ENCODE data around the gene SMAD6. TPM values are rescaled to one million over a fixed set of nuclear protein-coding genes. Genes with fewer than 3 reads are reported as not detected.

The SMAD6 gene
- total RNA-seq, 1 experiment from 2014 or later, result 6.6 TPM

DNA sequence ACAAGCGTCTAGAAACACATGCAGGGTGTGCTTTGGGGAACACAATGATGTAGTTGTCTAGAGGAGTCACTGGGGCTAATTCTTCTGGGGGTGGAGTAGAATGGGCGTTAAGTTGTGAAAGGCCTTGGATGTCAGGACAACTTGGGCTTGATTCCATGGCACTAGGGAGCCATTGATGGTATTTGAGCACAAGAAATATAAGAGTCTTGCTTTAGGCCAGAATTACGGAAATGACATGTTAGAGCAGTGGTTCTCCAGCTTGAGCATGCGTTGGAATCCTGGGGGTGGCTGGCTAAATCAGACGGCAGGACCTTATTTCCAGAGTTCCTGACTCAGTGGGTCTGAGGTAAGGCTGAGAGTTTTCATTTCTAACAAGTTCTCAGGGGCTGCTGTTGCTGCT is 29.2 kb upstream of the SMAD6 start:
- no peaks in the 10 kb centered on the region for H3K9me2 ChIP-seq (ENCODE audit: insufficient read depth)
- no peak overlapping the region for H3K4me3 ChIP-seq (replicated peaks in 1 of 2; ENCODE audit: low read depth in 1 of 2, low read length in 2 of 2)
- H3K36me3 ChIP-seq (ENCODE audit: control insufficient read depth in 1 of 2, insufficient read depth in 2 of 2, low read length in 2 of 2), result no peaks in the 10 kb centered on the region
- no peak overlapping the region; the same call in 1 of the 2 replicates for H3K27ac ChIP-seq (ENCODE audit: low read depth, low read length)
- no peak for TF ChIP-seq POLR2AphosphoS5 (IDR thresholded peaks at IDR 0.05; ENCODE audit: low read depth, low read length)
- TF ChIP-seq, protein P1, sequence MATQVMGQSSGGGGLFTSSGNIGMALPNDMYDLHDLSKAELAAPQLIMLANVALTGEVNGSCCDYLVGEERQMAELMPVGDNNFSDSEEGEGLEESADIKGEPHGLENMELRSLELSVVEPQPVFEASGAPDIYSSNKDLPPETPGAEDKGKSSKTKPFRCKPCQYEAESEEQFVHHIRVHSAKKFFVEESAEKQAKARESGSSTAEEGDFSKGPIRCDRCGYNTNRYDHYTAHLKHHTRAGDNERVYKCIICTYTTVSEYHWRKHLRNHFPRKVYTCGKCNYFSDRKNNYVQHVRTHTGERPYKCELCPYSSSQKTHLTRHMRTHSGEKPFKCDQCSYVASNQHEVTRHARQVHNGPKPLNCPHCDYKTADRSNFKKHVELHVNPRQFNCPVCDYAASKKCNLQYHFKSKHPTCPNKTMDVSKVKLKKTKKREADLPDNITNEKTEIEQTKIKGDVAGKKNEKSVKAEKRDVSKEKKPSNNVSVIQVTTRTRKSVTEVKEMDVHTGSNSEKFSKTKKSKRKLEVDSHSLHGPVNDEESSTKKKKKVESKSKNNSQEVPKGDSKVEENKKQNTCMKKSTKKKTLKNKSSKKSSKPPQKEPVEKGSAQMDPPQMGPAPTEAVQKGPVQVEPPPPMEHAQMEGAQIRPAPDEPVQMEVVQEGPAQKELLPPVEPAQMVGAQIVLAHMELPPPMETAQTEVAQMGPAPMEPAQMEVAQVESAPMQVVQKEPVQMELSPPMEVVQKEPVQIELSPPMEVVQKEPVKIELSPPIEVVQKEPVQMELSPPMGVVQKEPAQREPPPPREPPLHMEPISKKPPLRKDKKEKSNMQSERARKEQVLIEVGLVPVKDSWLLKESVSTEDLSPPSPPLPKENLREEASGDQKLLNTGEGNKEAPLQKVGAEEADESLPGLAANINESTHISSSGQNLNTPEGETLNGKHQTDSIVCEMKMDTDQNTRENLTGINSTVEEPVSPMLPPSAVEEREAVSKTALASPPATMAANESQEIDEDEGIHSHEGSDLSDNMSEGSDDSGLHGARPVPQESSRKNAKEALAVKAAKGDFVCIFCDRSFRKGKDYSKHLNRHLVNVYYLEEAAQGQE (IDR thresholded peaks at IDR 0.05; ENCODE audit: low read depth), result no peak
- 0 out of 2 replicates have a peak overlapping the region, but pooled peaks have one; percentile 38 for H3K9ac ChIP-seq (ENCODE audit: low read length)
- no peaks in the 10 kb centered on the region for H3K79me2 ChIP-seq (ENCODE audit: insufficient read depth, low read length)
- ATAC-seq (no peak), DNase-seq (ENCODE audit: low read depth, low spot score) (no peak)
- POLR2A ChIA-PET, result no interaction called here
- H3K27me3 ChIP-seq (ENCODE audit: insufficient read depth, low read length), result no peaks in the 10 kb centered on the region
- H4K20me1 ChIP-seq (ENCODE audit: insufficient read depth), result no peaks in the 10 kb centered on the region
- no peaks in the 10 kb centered on the region for H3K9me3 ChIP-seq (ENCODE audit: control insufficient read depth in 1 of 2, insufficient read depth in 1 of 2, low read depth in 1 of 2, low read length in 2 of 2)
- BruUV-seq (replicated peaks), result no TSS peak
- RAD21 ChIA-PET (ENCODE audit: low non-redundant PET in 1 of 2, low total read pairs in 2 of 2, uncharacterized antibody in 2 of 2, unreplicated experiment in 2 of 2), result no interaction called here
- H3K4me2 ChIP-seq (ENCODE audit: low read length), result peak overlapping the region; percentile 35; the same call in 1 of the 2 replicates
- CTCF ChIA-PET, result interaction anchor here (1.9 kb wide), 1 partner anchor 12 kb away, joined by 11 read pairs; no protein-coding TSS in a partner anchor
- intact Hi-C loops (cut with micrococcal nuclease), result no loop called here
- H2AFZ ChIP-seq (ENCODE audit: low read depth, low read length, poor library complexity, severe bottlenecking), result no peak overlapping the region
- H3K4me1 ChIP-seq (ENCODE audit: control insufficient read depth in 1 of 2, insufficient read depth in 2 of 2, low read length in 2 of 2), result peaks cover 21 to 31% of the 10 kb centered on the region in 2 experiments

All from HCT116 (cell line).